NCI-H2196 treated with DMSO at 0.1 percent for 48 hours (cell line): Measurements from ENCODE around the gene WWC2.
"Not testable (repeated sequence)": the region's sequence is repeated elsewhere in the genome, so short reads cannot be mapped to it uniquely, and the experiment has no call there.

ENCODE experiments used
- DNase-seq: peaks from one replicate; lab custom pipeline; 2025; ENCODE audit not compliant: unreplicated experiment; lab: John Stamatoyannopoulos, UW

Gene WWC2

GRCh38 chr4:183100298-183100599, 1.2 kb downstream of the WWC2 start:
- no peak for DNase-seq

- DNase-seq: no peak
Observed at GRCh38 chr4:183100827-183101226, 1.8 kb downstream of the WWC2 start.

- DNase-seq: no peak
Observed at GRCh38 chr4:183101956-183102480, 3.0 kb downstream of the WWC2 start.

DNA sequence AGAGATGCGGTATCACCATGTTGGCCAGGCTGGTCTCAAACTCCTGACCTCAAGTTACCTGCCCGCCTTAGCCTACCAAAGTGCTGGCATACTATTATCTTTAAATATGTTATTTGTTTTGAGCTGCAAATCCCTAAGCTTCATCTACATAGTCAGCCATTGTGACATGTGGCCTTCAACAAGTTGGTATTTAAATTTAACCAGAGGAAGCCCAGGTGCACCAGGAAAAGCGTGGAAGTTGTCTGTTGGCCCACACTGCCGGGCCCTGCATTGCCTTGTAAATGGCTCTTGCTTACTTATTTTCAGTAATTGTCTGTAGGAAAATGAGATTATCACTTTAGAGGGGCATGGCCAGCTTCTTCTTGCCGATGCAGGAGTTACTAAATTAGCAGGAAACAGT, 6.0 kb downstream of the WWC2 start:
- DNase-seq: no peak

DNA sequence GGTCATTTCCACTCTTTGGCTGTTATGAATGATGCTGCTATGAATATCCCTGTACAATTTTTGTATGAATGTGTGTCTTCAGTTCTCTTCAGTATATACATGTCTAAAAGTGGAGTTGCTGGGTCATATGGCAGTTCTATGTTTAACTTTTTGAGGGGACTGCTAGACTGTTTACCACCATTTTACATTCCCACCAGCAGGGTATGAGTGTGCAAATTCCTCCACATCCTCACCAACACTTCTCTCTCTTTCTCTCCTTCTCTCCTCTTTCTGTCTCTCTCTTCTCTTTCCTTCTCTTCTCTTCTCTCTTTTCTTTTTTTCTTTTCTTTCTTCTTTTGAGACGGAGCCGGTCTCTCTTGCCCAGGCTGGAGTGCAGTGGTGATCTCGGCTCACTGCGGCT, 7.8 kb downstream of the WWC2 start:
- DNase-seq: no peak

- DNase-seq: no peak
Observed at GRCh38 chr4:183107891-183108459, 8.9 kb downstream of the WWC2 start.

- no peak for DNase-seq
Observed at GRCh38 chr4:183110244-183110643, 11.2 kb downstream of the WWC2 start.

DNA sequence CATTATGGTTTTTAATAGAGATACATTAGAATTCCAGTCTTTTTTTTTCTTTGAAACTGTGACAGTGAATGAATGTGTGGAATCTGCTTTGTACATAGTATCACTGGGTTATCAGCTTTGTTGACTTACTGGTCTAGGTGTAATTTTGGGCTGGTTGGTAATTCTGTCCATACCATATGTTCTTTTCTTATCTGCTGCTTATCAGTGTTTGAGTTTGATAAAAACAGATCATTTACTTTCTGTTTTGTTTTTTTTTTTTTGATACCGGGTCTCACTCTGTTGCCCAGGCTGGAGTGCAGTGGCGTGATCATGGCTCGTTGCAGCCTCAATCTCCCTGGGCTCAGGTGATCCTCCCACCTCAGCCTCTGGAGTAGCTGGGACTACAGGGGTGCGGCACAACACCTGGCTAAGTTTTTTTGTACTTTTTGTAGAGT, 12.4 kb downstream of the WWC2 start:
- DNase-seq: no peak

DNA sequence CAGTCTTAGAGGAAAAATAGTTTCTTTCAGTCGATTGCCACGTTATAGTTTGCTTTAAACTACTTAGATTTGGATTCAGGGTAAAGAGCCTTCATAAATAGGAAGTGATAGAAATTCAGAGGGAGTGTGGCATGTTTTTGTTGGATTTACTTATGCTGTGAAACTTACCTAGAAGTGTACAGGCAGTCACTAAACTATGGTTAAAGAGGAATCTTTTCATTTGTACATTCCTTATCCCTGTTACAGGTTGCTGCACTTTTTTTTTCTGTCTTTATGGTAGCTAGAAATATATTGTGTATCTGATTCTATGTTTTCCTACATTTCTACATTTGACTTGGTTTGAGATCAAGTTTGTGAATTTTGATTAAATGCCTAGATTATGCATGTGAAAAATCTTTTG, 19.1 kb downstream of the WWC2 start:
- DNase-seq: no peak

DNA sequence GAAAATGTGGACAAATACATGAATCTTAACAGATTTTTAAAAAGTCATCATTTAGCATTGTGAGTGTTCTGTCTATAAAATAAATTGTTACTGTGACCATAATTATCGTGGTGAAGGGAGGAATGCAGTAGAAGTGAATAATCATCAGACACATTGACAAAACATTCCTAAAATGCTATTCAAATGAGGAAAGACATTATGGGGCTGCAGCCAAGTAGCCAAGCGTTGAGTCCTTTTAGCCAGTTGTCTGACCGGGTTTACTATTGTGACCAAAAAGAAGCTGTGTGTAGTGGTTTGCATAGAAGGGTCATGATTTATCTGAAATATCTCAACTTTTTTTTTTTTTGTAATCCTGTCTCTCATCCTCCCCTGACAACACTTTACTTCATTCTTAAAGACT, 19.5 kb downstream of the WWC2 start:
- no peak for DNase-seq

GRCh38 chr4:183121660-183122059, 22.6 kb downstream of the WWC2 start:
- not testable (repeated sequence) for DNase-seq

- no peak for DNase-seq
Observed at GRCh38 chr4:183124228-183124627, 25.2 kb downstream of the WWC2 start.

GRCh38 chr4:183124865-183125264, 25.8 kb downstream of the WWC2 start:
- no peak for DNase-seq

DNA sequence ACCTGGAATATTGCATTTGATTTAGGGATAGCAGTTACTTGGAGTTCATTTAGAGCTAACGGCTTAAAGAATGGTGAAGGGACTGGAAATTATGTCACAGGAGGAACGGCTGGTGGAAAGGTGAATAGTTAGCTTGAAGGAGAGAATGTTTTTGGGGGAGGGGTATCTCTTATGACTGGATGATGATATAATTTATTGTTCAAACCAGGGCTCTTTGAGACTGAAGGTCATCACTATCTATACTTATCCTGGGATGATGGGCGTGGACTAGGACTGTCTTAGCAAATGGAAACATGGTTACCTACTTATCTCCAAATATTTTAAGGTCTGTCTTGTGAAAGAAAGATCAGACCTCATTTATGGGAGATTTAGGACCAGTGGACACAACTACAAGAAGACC, 30.1 kb downstream of the WWC2 start:
- DNase-seq: no peak

DNA sequence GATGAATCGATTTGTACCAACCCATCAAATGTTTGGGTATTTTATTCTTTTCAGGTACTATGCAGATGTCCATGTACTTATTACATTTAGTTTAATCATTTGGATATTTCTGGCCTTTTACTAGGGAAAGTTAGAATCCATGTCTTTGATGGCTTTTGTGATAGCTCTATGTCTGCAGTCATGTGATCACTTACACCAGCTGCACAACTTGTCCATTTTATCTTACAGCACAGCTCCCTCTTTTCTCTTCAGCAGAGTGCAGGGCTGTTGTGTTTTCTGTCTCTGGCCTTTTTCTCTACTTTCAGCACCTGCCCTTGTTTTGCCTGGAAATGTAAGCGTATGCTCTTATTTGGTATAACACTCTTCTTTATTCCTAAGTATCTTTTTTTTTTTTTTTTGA, 30.6 kb downstream of the WWC2 start:
- DNase-seq: no peak

DNA sequence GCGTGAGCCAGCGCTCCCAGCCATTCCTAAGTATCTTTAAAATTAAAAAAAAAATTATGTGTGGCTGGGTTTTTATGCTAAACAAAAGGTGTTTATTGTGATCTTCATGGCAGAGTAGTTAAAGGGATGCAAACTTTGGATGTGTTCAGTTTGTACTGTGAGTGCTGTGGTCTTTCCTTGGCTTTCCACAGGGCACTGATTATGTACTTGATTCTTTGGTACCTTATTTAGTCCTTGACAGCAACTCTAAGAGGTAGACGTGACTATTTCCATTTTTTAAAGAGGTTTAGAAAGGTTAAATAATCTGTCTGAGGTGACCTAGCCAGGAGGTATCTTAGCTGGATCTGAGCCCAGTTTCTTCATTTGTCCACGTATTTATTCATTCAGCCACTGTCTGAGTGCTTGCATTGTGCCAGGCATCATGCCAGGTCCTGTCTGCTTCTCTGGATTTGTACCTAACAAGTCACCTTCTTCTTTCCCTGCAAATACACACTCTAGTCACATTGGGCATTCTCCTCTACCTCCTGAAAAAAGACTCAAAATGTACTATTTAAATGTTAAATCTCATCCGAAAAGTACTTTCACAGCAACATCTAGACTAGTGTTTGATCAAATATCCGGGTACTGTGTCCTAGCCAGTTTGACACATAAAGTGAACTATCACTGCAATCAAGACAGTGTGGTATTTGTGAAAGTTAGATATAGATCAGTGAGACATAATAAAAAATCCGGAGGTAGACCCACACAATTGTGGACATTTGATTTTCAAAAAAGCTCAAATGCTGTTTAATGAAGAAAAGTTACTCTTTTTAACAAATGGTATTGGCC, 31.5 kb downstream of the WWC2 start:
- peak; percentile 43 for DNase-seq

GRCh38 chr4:183132081-183132480, 33.0 kb downstream of the WWC2 start:
- no peak for DNase-seq

GRCh38 chr4:183132865-183133264, 33.8 kb downstream of the WWC2 start:
- DNase-seq: no peak

DNA sequence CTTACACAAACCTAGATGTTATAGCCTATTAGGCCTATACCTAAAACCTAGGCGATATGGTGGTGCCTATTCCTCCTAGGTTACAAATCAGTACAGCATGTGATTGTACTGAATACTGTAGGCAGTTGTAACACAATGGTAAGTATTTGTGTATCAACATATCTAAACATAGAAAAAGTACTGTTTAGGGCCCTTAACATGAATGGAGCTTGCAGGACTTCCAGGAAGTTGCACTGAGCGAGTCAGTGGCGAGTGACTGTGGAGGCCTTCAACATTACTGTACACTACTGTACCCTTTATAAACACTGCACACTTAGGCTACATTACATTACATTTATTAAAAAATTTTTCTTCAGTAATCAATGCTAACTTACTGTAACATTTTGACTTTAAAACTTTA, 37.8 kb downstream of the WWC2 start:
- no peak for DNase-seq

GRCh38 chr4:183139058-183139750, 40.1 kb downstream of the WWC2 start:
- DNase-seq: no peak

GRCh38 chr4:183139972-183140570, 41.0 kb downstream of the WWC2 start:
- no peak for DNase-seq

- no peak for DNase-seq
Observed at GRCh38 chr4:183140911-183141320, 41.9 kb downstream of the WWC2 start.
